ENCODE data around the gene GAL.

The GAL gene

GRCh38 chr11:68686486-68686885 lies 2.1 kb downstream of the GAL start:
- peaks cover 75% of the 10 kb centered on the region for H3K27me3 Mint-ChIP-seq
- ATAC-seq (no peak), DNase-seq (no peak)
- no peak overlapping the region for H3K27ac Mint-ChIP-seq
- H3K4me3 Mint-ChIP-seq = no peak overlapping the region
- no peaks in the 10 kb centered on the region for H3K9me3 Mint-ChIP-seq
- H3K4me1 Mint-ChIP-seq = peaks cover 28% of the 10 kb centered on the region

- ATAC-seq (no peak), DNase-seq (no peak)
- Mint-ChIP-seq H3K9me3 (no peaks in the 10 kb centered on the region), H3K4me3 (no peak overlapping the region), H3K4me1 (peaks cover 30% of the 10 kb centered on the region), H3K27me3 (peaks cover 79% of the 10 kb centered on the region), H3K27ac (peak overlapping the region in 1 of 2 donors; percentile 69)
These were observed 3.0 kb downstream of the GAL start for GRCh38 chr11:68687311-68687710.

GRCh38 chr11:68687986-68688385 lies 3.6 kb downstream of the GAL start:
- H3K27ac Mint-ChIP-seq = no peak overlapping the region
- DNase-seq = no peak
- H3K27me3 Mint-ChIP-seq = peaks cover 79% of the 10 kb centered on the region
- no peak overlapping the region for H3K4me3 Mint-ChIP-seq
- no peak for ATAC-seq
- no peaks in the 10 kb centered on the region for H3K9me3 Mint-ChIP-seq
- H3K4me1 Mint-ChIP-seq = peaks cover 24% of the 10 kb centered on the region

- DNase-seq (no peak), ATAC-seq (no peak)
- H3K4me1 Mint-ChIP-seq = peaks cover 22% of the 10 kb centered on the region
- H3K27me3 Mint-ChIP-seq = peaks cover 79% of the 10 kb centered on the region
- H3K4me3 Mint-ChIP-seq = no peak overlapping the region
- H3K9me3 Mint-ChIP-seq = no peaks in the 10 kb centered on the region
- H3K27ac Mint-ChIP-seq = no peak overlapping the region
These were observed 4.5 kb downstream of the GAL start for GRCh38 chr11:68688881-68689280.

GRCh38 chr11:68689737-68690625 lies 5.6 kb downstream of the GAL start:
- peaks cover 75% of the 10 kb centered on the region for H3K27me3 Mint-ChIP-seq
- no peak for DNase-seq
- no peak overlapping the region for H3K27ac Mint-ChIP-seq
- peaks cover 22% of the 10 kb centered on the region for H3K4me1 Mint-ChIP-seq
- ATAC-seq = no peak
- no peak overlapping the region for H3K4me3 Mint-ChIP-seq
- no peaks in the 10 kb centered on the region for H3K9me3 Mint-ChIP-seq

GRCh38 chr11:68690671-68691401 lies 6.5 kb downstream of the GAL start:
- Mint-ChIP-seq H3K4me1 (peaks cover 22% of the 10 kb centered on the region), H3K27ac (no peak overlapping the region), H3K9me3 (peaks cover 0 to 1% of the 10 kb centered on the region in 2 donors), H3K27me3 (peaks cover 66% of the 10 kb centered on the region), H3K4me3 (peak overlapping the region; percentile 17 to 63)
- ATAC-seq (peak; percentile 82), DNase-seq (peak; percentile 19 to 34)

GRCh38 chr11:68691402-68691784 lies 7.0 kb downstream of the GAL start:
- H3K27me3 Mint-ChIP-seq = peaks cover 60% of the 10 kb centered on the region
- H3K9me3 Mint-ChIP-seq = peaks cover 4 to 7% of the 10 kb centered on the region in 2 donors
- no peak overlapping the region for H3K4me3 Mint-ChIP-seq
- peaks cover 22% of the 10 kb centered on the region for H3K4me1 Mint-ChIP-seq
- DNase-seq (no peak), ATAC-seq (no peak)
- no peak overlapping the region for H3K27ac Mint-ChIP-seq

GRCh38 chr11:68692115-68692514 lies 7.8 kb downstream of the GAL start:
- peaks cover 53% of the 10 kb centered on the region for H3K27me3 Mint-ChIP-seq
- no peak for DNase-seq
- no peak overlapping the region for H3K4me3 Mint-ChIP-seq
- ATAC-seq = no peak
- H3K27ac Mint-ChIP-seq = no peak overlapping the region
- H3K4me1 Mint-ChIP-seq = peaks cover 22% of the 10 kb centered on the region
- H3K9me3 Mint-ChIP-seq = peaks cover 5 to 8% of the 10 kb centered on the region in 2 donors

GRCh38 chr11:68692871-68693483 lies 8.6 kb downstream of the GAL start:
- no peak overlapping the region for H3K4me3 Mint-ChIP-seq
- ATAC-seq (no peak), DNase-seq (no peak)
- peaks cover 45% of the 10 kb centered on the region for H3K27me3 Mint-ChIP-seq
- H3K27ac Mint-ChIP-seq = no peak overlapping the region
- H3K9me3 Mint-ChIP-seq = peaks cover 5 to 8% of the 10 kb centered on the region in 2 donors
- H3K4me1 Mint-ChIP-seq = peaks cover 22% of the 10 kb centered on the region

GRCh38 chr11:68693484-68693882 lies 9.1 kb downstream of the GAL start:
- peaks cover 5 to 8% of the 10 kb centered on the region in 2 donors for H3K9me3 Mint-ChIP-seq
- ATAC-seq = no peak
- H3K27ac Mint-ChIP-seq = no peak overlapping the region
- DNase-seq = no peak
- H3K4me1 Mint-ChIP-seq = peaks cover 22% of the 10 kb centered on the region
- no peak overlapping the region for H3K4me3 Mint-ChIP-seq
- H3K27me3 Mint-ChIP-seq = peaks cover 40% of the 10 kb centered on the region

GRCh38 chr11:68694431-68695297 lies 10.3 kb downstream of the GAL start:
- H3K4me1 Mint-ChIP-seq = peaks cover 20% of the 10 kb centered on the region
- peaks cover 5 to 8% of the 10 kb centered on the region in 2 donors for H3K9me3 Mint-ChIP-seq
- ATAC-seq (no peak), DNase-seq (no peak)
- H3K27me3 Mint-ChIP-seq = peaks cover 35% of the 10 kb centered on the region
- H3K4me3 Mint-ChIP-seq = no peak overlapping the region
- H3K27ac Mint-ChIP-seq = no peak overlapping the region

GRCh38 chr11:68695531-68695930 lies 11.2 kb downstream of the GAL start:
- peaks cover 5 to 8% of the 10 kb centered on the region in 2 donors for H3K9me3 Mint-ChIP-seq
- peaks cover 30% of the 10 kb centered on the region for H3K27me3 Mint-ChIP-seq
- H3K4me3 Mint-ChIP-seq = no peak overlapping the region
- peaks cover 11% of the 10 kb centered on the region for H3K4me1 Mint-ChIP-seq
- no peak overlapping the region for H3K27ac Mint-ChIP-seq
- DNase-seq (no peak), ATAC-seq (no peak)

GRCh38 chr11:68698993-68699392 lies 14.6 kb downstream of the GAL start:
- Mint-ChIP-seq H3K27ac (no peak overlapping the region), H3K4me3 (no peak overlapping the region), H3K27me3 (peaks cover 3% of the 10 kb centered on the region), H3K9me3 (peaks cover 5 to 8% of the 10 kb centered on the region in 2 donors), H3K4me1 (no peaks in the 10 kb centered on the region)
- ATAC-seq (no peak), DNase-seq (no peak)

- DNase-seq (no peak), ATAC-seq (no peak)
- Mint-ChIP-seq H3K27ac (no peak overlapping the region), H3K4me3 (no peak overlapping the region), H3K9me3 (no peaks in the 10 kb centered on the region), H3K4me1 (no peaks in the 10 kb centered on the region), H3K27me3 (no peaks in the 10 kb centered on the region)
These were observed 20.5 kb downstream of the GAL start for GRCh38 chr11:68704887-68705286.

- Mint-ChIP-seq H3K4me1 (no peaks in the 10 kb centered on the region), H3K27ac (no peak overlapping the region), H3K4me3 (no peak overlapping the region), H3K9me3 (no peaks in the 10 kb centered on the region), H3K27me3 (no peaks in the 10 kb centered on the region)
- no peak for DNase-seq
- no peak for ATAC-seq
These were observed 23.2 kb downstream of the GAL start for GRCh38 chr11:68707527-68707926.

All from stimulated activated naive CD8-positive, alpha-beta T cell treated with anti-CD3 and anti-CD28 coated beads, Interleukin-15, amount 100 ng/mL, for 72 hours (primary cell).